ENCODE measurements around the gene ARFGAP3.
"Not testable (repeated sequence)": the region's sequence is repeated elsewhere in the genome, so short reads cannot be mapped to it uniquely, and the experiment has no call there.

The ARFGAP3 gene

GRCh38 chr22:42768385-42769035 is 88.6 kb downstream of the ARFGAP3 start:
- no peak for DNase-seq (ENCODE audit: low read depth in 2 of 2)

DNA sequence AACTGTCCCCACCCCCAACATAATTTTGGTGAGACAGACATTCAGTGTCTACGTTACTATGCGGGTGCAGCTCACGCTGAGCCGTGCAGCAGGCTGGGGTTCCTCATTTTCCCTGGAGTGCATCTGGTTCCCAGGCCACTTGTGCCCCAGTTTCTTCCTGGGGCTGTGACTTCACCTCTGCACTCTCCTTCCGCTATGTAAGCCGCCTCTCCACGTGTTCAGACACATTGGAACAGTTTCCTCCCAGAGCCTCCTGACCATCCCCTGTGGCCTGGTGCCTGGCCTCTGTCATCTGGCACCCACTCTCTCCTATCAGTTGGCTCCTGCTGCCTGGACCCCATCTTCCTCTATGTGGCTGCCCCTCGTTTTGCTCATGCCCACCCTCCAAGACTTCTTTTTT is 90.2 kb downstream of the ARFGAP3 start:
- DNase-seq (ENCODE audit: low read depth in 2 of 2): no peak

- no peak for DNase-seq (ENCODE audit: low read depth in 2 of 2)
Measured at GRCh38 chr22:42764895-42765363, 92.1 kb downstream of the ARFGAP3 start.

DNA sequence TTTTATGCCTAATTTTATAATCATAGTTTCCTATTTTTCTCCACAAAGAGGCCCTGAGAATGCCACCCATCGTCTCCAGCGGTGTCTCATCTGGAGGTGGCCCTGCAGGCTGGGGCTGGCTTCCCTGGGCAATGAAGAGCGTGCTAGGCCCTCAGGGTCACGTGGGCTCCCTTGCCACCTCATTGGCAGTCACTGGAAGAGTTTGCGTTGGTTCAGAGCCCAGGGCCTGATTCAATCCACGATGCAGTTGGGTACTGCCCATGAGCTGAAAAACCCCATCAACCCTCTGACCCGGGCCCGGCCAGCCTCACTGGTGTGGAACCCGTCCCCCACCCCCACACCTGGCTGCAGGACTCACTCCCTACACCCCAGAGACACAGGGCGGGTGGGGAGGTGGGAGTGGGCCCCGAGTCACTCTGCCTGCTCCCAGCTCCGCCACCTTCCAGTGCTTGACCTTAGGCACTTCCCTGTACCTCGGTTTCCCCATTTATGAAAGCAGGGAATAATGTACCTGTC is 93.0 kb downstream of the ARFGAP3 start:
- no peak for DNase-seq (ENCODE audit: low read depth in 2 of 2)

DNA sequence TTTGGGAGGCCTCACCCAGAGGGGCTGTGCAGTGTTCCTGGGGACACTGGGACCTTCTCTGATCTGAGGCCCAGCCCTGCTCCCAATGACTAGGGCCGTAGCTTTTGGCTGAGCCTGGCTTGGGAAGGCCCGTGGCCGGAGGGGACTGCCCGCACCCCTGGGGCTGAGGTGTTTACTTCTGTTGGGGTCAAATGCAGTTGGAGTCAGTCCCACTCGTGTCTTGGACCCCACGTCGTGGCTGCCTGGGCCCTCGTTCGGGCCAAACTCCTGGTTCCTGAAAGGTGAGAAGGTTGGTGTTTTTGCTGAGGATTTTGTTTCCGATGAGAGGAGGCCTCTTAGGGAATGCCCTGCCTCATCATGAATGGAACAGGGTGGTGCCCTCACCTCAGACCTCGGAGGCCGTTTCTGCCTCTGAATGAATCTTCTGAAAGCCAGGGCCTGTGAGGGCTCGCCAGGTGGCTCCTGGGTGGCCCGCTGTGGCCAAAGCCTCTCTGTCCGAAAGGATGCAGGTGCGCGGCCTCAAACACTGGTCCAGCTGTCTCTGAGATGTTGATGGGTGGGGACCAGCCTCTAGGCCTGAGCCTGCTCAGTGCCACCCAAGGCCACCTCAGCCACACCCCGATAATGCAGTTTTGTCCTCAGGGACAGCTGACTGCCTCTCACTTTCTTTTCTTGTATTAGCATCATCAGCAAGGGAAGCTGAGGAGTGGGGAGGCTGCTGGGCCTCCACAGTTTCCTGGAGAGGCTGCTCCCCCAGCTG is 96.1 kb downstream of the ARFGAP3 start:
- no peak for DNase-seq (ENCODE audit: low read depth in 2 of 2)

GRCh38 chr22:42758931-42759629 is 98.0 kb downstream of the ARFGAP3 start:
- DNase-seq (ENCODE audit: low read depth in 2 of 2): no peak

- DNase-seq (ENCODE audit: low read depth in 2 of 2): not testable (repeated sequence)
Measured at GRCh38 chr22:42755553-42755952, 101.5 kb downstream of the ARFGAP3 start.

- DNase-seq (ENCODE audit: low read depth in 2 of 2): not testable (repeated sequence)
Measured at GRCh38 chr22:42755121-42755520, 102.0 kb downstream of the ARFGAP3 start.

- DNase-seq (ENCODE audit: low read depth in 2 of 2): no peak
Measured at GRCh38 chr22:42754658-42755057, 102.4 kb downstream of the ARFGAP3 start.

GRCh38 chr22:42752912-42753311 is 104.2 kb downstream of the ARFGAP3 start:
- no peak for DNase-seq (ENCODE audit: low read depth in 2 of 2)

GRCh38 chr22:42752230-42752746 is 104.8 kb downstream of the ARFGAP3 start:
- no peak for DNase-seq (ENCODE audit: low read depth in 2 of 2)

DNA sequence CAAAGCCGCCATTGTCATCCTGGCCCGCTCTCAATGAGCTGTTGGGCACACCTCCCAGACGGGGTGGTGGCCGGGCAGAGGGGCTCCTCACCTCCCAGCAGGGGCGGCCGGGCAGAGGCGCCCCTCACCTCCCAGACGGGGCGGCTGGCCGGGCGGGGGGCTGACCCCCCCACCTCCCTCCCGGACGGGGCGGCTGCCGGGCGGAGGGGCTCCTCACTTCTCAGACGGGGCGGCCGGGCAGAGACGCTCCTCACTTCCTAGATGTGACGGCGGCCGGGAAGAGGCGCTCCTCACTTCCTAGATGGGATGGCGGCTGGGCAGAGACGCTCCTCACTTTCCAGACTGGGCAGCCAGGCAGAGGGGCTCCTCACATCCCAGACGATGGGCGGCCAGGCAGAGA is 106.7 kb downstream of the ARFGAP3 start:
- not testable (repeated sequence) for DNase-seq (ENCODE audit: low read depth in 2 of 2)

DNA sequence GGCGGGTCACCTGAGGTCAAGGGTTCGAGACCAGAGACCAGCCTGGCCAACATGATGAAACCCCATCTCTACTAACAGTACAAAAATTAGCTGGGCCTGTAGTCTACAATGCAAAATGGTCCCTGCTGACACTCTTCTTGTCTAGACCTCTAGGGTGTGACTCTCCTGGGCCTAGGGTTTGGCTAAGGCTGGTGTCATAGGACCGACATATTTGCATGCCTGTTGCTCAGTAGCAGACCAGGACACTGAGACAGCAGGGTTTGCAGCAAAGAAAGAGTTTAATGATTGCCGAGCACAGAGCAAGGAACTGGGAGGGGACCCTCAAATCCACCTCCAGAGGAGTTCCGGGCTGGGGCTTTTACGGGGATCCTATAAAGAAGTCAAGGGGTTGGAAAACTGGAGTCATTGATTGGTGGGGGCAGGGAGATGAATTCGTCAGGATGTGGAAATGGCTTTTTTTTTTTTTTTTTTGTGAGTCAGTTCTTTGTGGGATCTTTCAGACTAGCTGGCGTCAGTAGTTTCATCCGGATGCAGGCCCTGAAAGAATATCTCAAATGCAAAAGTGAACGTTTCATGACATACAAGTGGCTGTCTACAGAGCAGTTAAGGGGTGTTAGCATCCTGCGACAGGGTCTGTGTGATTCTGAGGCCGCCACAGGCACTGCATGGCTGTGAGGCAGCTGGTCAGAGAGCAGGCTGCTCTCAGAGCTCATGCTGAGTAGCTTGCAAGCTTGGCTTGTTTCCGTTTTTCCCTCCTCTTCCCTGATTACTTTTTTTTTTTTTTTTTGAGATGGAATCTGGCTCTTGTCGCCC is 109.2 kb downstream of the ARFGAP3 start:
- DNase-seq (ENCODE audit: low read depth in 2 of 2): no peak

Data from stimulated activated CD8-positive, alpha-beta memory T cell treated with anti-CD3 and anti-CD28 coated beads, Interleukin-2, amount 100 ng/mL, for 48 hours (primary cell).